Activated CD8-positive, alpha-beta memory T cell treated with anti-CD3 and anti-CD28 coated beads for 1 hour (primary cell): Measurements from ENCODE around the gene SMAP1.

Source experiments
- DNase-seq, 2 donors: peaks; one replicate each; pipeline ENCODE4 v3.0.0-alpha.2; 2020; ENCODE audit warnings: low read depth in 1 of 2; ENCODE audit errors: extremely low read depth in 1 of 2

Gene SMAP1

GRCh38 chr6:70884074-70884983 is 216.6 kb downstream of the SMAP1 start:
- peak; percentile 4 to 27 for DNase-seq

- DNase-seq = no peak
Measured at GRCh38 chr6:70886071-70886470, 218.4 kb downstream of the SMAP1 start.

GRCh38 chr6:70886661-70887060 is 219.0 kb downstream of the SMAP1 start:
- no peak for DNase-seq

DNA sequence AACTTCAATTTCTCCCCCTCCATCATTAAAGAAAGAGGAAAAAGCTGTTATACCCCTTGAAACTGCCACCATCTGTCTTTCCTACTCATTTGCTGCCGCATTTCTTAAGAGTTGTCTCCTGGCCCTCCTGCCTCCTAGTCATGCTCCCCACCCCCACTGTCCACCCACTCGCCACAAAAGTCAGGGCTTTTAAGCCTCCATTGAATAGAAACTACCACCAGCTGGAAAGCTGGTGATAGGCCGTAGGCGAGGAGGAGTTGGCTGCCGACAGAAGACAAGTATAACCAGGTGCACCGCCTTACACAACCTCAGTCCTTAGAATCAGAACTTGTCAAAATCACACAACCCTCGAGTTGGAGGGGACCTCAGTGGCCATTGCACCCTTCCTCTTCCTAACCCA is 221.6 kb downstream of the SMAP1 start:
- no peak for DNase-seq

DNA sequence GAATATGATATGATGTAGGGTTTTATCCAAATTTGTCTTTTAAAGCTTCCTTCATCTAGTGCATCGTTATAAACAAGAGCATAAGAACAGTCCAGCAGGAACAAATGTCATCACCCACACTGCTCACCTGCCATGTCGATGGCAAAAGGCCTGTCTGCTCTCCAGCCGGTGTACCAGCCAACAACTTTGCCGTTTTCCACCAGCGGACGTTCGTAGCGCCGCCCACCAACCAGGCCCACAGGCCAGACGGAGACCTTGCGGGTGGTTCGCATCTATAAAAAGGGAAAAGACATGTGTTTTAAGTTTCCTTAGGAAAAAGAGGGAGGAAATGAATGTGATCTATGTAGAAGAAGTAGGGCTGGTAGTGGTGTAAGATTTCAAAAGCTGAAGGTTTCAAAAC is 226.3 kb downstream of the SMAP1 start:
- no peak for DNase-seq

DNA sequence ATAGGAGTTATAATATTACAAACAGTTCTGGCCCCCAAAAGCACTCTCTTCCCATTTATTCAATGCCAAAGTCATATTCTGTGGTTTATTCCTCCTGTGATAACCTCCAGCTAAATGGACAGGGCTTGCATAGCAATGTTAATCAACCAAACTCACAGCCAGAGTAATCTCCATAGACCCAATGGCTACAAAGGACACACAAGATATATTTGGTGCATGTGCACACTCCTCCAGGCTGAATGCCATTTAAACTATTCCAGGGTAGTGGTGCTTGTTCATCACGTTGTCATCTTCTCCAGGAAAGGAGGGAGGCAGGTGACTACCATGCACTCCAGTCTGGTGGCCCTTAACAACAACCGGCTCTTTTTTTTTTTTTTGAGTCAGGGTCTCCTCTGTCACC is 232.4 kb downstream of the SMAP1 start:
- no peak for DNase-seq

- DNase-seq = no peak
Measured at GRCh38 chr6:70901324-70901723, 233.6 kb downstream of the SMAP1 start.

- no peak for DNase-seq
Measured at GRCh38 chr6:70903665-70904452, 236.2 kb downstream of the SMAP1 start.

DNA sequence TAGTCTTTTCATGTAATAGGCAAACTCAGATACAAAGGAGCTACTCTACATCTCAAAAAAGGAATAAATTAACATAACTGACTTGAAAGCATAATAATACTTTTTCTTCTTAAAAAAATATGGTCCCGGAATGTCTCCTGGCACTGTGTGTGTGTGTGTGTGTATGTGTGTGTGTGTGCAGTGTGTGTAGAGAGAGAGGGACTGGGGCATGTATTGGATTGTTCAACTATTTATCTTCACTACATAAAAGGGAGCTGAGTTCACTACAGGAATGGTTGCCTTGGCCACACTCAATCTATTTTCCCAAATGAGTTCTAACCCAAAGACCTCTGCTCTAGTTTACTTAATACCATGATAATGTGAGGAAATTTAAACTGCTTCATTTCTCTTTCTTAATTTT is 238.1 kb downstream of the SMAP1 start:
- no peak for DNase-seq
